ENCODE data around the gene COL25A1. TPM values are rescaled to one million over a fixed set of nuclear protein-coding genes. Genes with fewer than 3 reads are reported as not detected.
"Not testable (repeated sequence)": the region's sequence is repeated elsewhere in the genome, so short reads cannot be mapped to it uniquely, and the experiment has no call there.

COL25A1 gene
- total RNA-seq, 1 experiment from 2014 or later: 4.2 TPM

GRCh38 chr4:109022961-109023360, 279.5 kb downstream of the COL25A1 start:
- H3K36me3 Mint-ChIP-seq (ENCODE audit: insufficient read depth in 1 of 3, low read depth in 3 of 3): peaks cover 8 to 17% (median 9%) of the 10 kb centered on the region in 3 experiments
- Histone ChIP-seq H2BK20ac (ENCODE audit: low read depth, low read length, poor library complexity, severe bottlenecking) (no peak overlapping the region), H4K5ac (ENCODE audit: insufficient read length, low read depth, low read length) (no peak overlapping the region), H3K23ac (ENCODE audit: insufficient read length, low read depth, low read length) (no peak overlapping the region), H3K9me3 (ENCODE audit: control insufficient read depth, low read depth, low read length) (no peaks in the 10 kb centered on the region), H3K79me1 (ENCODE audit: insufficient read depth, low read depth, low read length, poor library complexity, severe bottlenecking) (no peaks in the 10 kb centered on the region), H2BK15ac (ENCODE audit: low read depth, low read length) (no peak overlapping the region), H3K79me2 (ENCODE audit: insufficient read depth, low read length) (no peaks in the 10 kb centered on the region), H3K9ac (ENCODE audit: extremely low read depth, insufficient read length, low read length) (no peak overlapping the region), H3K27ac (ENCODE audit: insufficient read length, low read depth, low read length) (no peak overlapping the region), H3K4ac (ENCODE audit: low read depth, low read length) (no peak overlapping the region), H2AK5ac (ENCODE audit: insufficient read length, low read length) (no peak overlapping the region), H3K4me1 (ENCODE audit: insufficient read depth, low read length) (no peaks in the 10 kb centered on the region), H3K23me2 (ENCODE audit: insufficient read length, low read depth, low read length, poor library complexity, severe bottlenecking) (no peaks in the 10 kb centered on the region), H2BK5ac (ENCODE audit: insufficient read length, low read length) (no peak overlapping the region), H4K91ac (ENCODE audit: insufficient read length, low read depth, low read length) (no peak overlapping the region), H4K8ac (replicated peaks; ENCODE audit: insufficient read length, low read depth, low read length) (no peak overlapping the region), H3T11ph (ENCODE audit: low read length) (no peak overlapping the region), H2BK120ac (ENCODE audit: low read depth, low read length, poor library complexity, severe bottlenecking) (no peak overlapping the region), H3K27me3 (ENCODE audit: insufficient read depth, low read length) (no peaks in the 10 kb centered on the region), H2BK12ac (ENCODE audit: insufficient read length, low read depth, low read length) (no peak overlapping the region), H4K20me1 (ENCODE audit: control insufficient read depth, insufficient read depth, insufficient read length) (no peaks in the 10 kb centered on the region), H3K18ac (ENCODE audit: insufficient read length, low read depth, low read length) (no peak overlapping the region), H3K56ac (ENCODE audit: insufficient read length, low read depth, low read length) (no peak overlapping the region), H2AFZ (ENCODE audit: low read length) (no peak overlapping the region), H3K4me2 (ENCODE audit: insufficient read depth, insufficient read length, low read length) (no peak overlapping the region), H3K14ac (ENCODE audit: insufficient read depth, low read length) (no peak overlapping the region)
- H3K4me3 Mint-ChIP-seq: no peak overlapping the region
- no peaks in the 10 kb centered on the region for H3K4me1 Mint-ChIP-seq
- no peak overlapping the region for H3K27ac Mint-ChIP-seq
- no peaks in the 10 kb centered on the region for H3K27me3 Mint-ChIP-seq (ENCODE audit: low read depth)
- no peak for DNase-seq
- no peak for TF ChIP-seq CTCF (conservative IDR thresholded peaks at IDR 0.05)
- peaks cover 16 to 18% of the 10 kb centered on the region in 2 experiments; a peak in 4 of 5 replicates for H3K9me3 Mint-ChIP-seq
- no CpG with 5 or more reads among the region's 1 CpG for WGBS (ENCODE audit: extremely low coverage, insufficient read length, low lambda C conversion rate)

- not testable (repeated sequence) for H3K27me3 Mint-ChIP-seq (ENCODE audit: low read depth); H2BK120ac ChIP-seq (ENCODE audit: low read depth, low read length, poor library complexity, severe bottlenecking)
Observed at GRCh38 chr4:109021630-109022029, 280.8 kb downstream of the COL25A1 start.

More at GRCh38 chr4:109021630-109022029, 280.8 kb downstream of the COL25A1 start:
- H3K9me3 Mint-ChIP-seq: peaks cover 16 to 18% of the 10 kb centered on the region in 2 experiments; a peak in 4 of 5 replicates
- H3K27me3 ChIP-seq (ENCODE audit: insufficient read depth, low read length); H2AK5ac ChIP-seq (ENCODE audit: insufficient read length, low read length); H3K14ac ChIP-seq (ENCODE audit: insufficient read depth, low read length); H3K27ac ChIP-seq (ENCODE audit: insufficient read length, low read depth, low read length); H3K4me2 ChIP-seq (ENCODE audit: insufficient read depth, insufficient read length, low read length); H3K4me1 Mint-ChIP-seq; H4K20me1 ChIP-seq (ENCODE audit: control insufficient read depth, insufficient read depth, insufficient read length); H3K79me2 ChIP-seq (ENCODE audit: insufficient read depth, low read length); H3K18ac ChIP-seq (ENCODE audit: insufficient read length, low read depth, low read length); H3K23me2 ChIP-seq (ENCODE audit: insufficient read length, low read depth, low read length, poor library complexity, severe bottlenecking); H4K8ac ChIP-seq (replicated peaks; ENCODE audit: insufficient read length, low read depth, low read length); H3K27ac Mint-ChIP-seq; H4K91ac ChIP-seq (ENCODE audit: insufficient read length, low read depth, low read length); H3K56ac ChIP-seq (ENCODE audit: insufficient read length, low read depth, low read length); H2BK15ac ChIP-seq (ENCODE audit: low read depth, low read length); H3K4ac ChIP-seq (ENCODE audit: low read depth, low read length); H3K23ac ChIP-seq (ENCODE audit: insufficient read length, low read depth, low read length); H2BK20ac ChIP-seq (ENCODE audit: low read depth, low read length, poor library complexity, severe bottlenecking); H3K9me3 ChIP-seq (ENCODE audit: control insufficient read depth, low read depth, low read length); DNase-seq; H3K79me1 ChIP-seq (ENCODE audit: insufficient read depth, low read depth, low read length, poor library complexity, severe bottlenecking); H2AFZ ChIP-seq (ENCODE audit: low read length); H3K9ac ChIP-seq (ENCODE audit: extremely low read depth, insufficient read length, low read length); H4K5ac ChIP-seq (ENCODE audit: insufficient read length, low read depth, low read length); H2BK12ac ChIP-seq (ENCODE audit: insufficient read length, low read depth, low read length); H3K4me3 Mint-ChIP-seq; H3T11ph ChIP-seq (ENCODE audit: low read length); H2BK5ac ChIP-seq (ENCODE audit: insufficient read length, low read length); H3K4me1 ChIP-seq (ENCODE audit: insufficient read depth, low read length): not testable (repeated sequence)
- peaks cover 8 to 17% (median 9%) of the 10 kb centered on the region in 3 experiments for H3K36me3 Mint-ChIP-seq (ENCODE audit: insufficient read depth in 1 of 3, low read depth in 3 of 3)
- WGBS (ENCODE audit: extremely low coverage, insufficient read length, low lambda C conversion rate): no CpG with 5 or more reads among the region's 6 CpGs
